ENCODE data around the gene AOPEP.

AOPEP gene

GRCh38 chr9:94703488-94704140 is 22.9 kb upstream of the AOPEP start:
- no peak overlapping the region for H3K27ac Mint-ChIP-seq
- H3K9me3 Mint-ChIP-seq, result no peaks in the 10 kb centered on the region
- peaks cover 30% of the 10 kb centered on the region for H3K27me3 Mint-ChIP-seq
- no peaks in the 10 kb centered on the region for H3K4me1 Mint-ChIP-seq
- no peaks in the 10 kb centered on the region for H3K36me3 Mint-ChIP-seq
- H3K4me3 Mint-ChIP-seq, result no peak overlapping the region
- ATAC-seq, result no peak

- H3K27ac Mint-ChIP-seq, result no peak overlapping the region
- H3K9me3 Mint-ChIP-seq, result no peaks in the 10 kb centered on the region
- no peaks in the 10 kb centered on the region for H3K36me3 Mint-ChIP-seq
- ATAC-seq, result no peak
- H3K4me3 Mint-ChIP-seq, result no peak overlapping the region
- H3K4me1 Mint-ChIP-seq, result no peaks in the 10 kb centered on the region
- peaks cover 14% of the 10 kb centered on the region for H3K27me3 Mint-ChIP-seq
Measured at GRCh38 chr9:94705162-94705702, 21.3 kb upstream of the AOPEP start.

GRCh38 chr9:94706922-94707321 is 19.6 kb upstream of the AOPEP start:
- H3K9me3 Mint-ChIP-seq, result no peaks in the 10 kb centered on the region
- H3K36me3 Mint-ChIP-seq, result no peaks in the 10 kb centered on the region
- H3K27me3 Mint-ChIP-seq, result peaks cover 19% of the 10 kb centered on the region
- no peak overlapping the region for H3K27ac Mint-ChIP-seq
- no peaks in the 10 kb centered on the region for H3K4me1 Mint-ChIP-seq
- H3K4me3 Mint-ChIP-seq, result no peak overlapping the region
- no peak for ATAC-seq

GRCh38 chr9:94713436-94714215 is 12.9 kb upstream of the AOPEP start:
- peaks cover 34% of the 10 kb centered on the region for H3K27me3 Mint-ChIP-seq
- no peaks in the 10 kb centered on the region for H3K36me3 Mint-ChIP-seq
- no peak overlapping the region for H3K4me3 Mint-ChIP-seq
- H3K27ac Mint-ChIP-seq, result no peak overlapping the region
- peaks cover 4% of the 10 kb centered on the region for H3K9me3 Mint-ChIP-seq
- no peaks in the 10 kb centered on the region for H3K4me1 Mint-ChIP-seq
- no peak for ATAC-seq

GRCh38 chr9:94714494-94714893 is 12.0 kb upstream of the AOPEP start:
- no peak overlapping the region for H3K27ac Mint-ChIP-seq
- no peaks in the 10 kb centered on the region for H3K4me1 Mint-ChIP-seq
- H3K4me3 Mint-ChIP-seq, result no peak overlapping the region
- peaks cover 4% of the 10 kb centered on the region for H3K9me3 Mint-ChIP-seq
- H3K27me3 Mint-ChIP-seq, result peaks cover 34% of the 10 kb centered on the region
- H3K36me3 Mint-ChIP-seq, result no peaks in the 10 kb centered on the region
- no peak for ATAC-seq

GRCh38 chr9:94717761-94718160 is 8.7 kb upstream of the AOPEP start:
- Mint-ChIP-seq H3K27ac (no peak overlapping the region), H3K27me3 (peaks cover 14% of the 10 kb centered on the region), H3K36me3 (no peaks in the 10 kb centered on the region), H3K4me3 (no peak overlapping the region), H3K4me1 (no peaks in the 10 kb centered on the region), H3K9me3 (peaks cover 9% of the 10 kb centered on the region)
- ATAC-seq, result no peak

GRCh38 chr9:94718936-94719335 is 7.6 kb upstream of the AOPEP start:
- no peak overlapping the region for H3K4me3 Mint-ChIP-seq
- H3K27ac Mint-ChIP-seq, result no peak overlapping the region
- ATAC-seq, result no peak
- no peaks in the 10 kb centered on the region for H3K36me3 Mint-ChIP-seq
- H3K9me3 Mint-ChIP-seq, result peaks cover 9% of the 10 kb centered on the region
- peaks cover 9% of the 10 kb centered on the region for H3K27me3 Mint-ChIP-seq
- no peaks in the 10 kb centered on the region for H3K4me1 Mint-ChIP-seq

GRCh38 chr9:94719878-94720277 is 6.6 kb upstream of the AOPEP start:
- Mint-ChIP-seq H3K36me3 (no peaks in the 10 kb centered on the region), H3K9me3 (peaks cover 9% of the 10 kb centered on the region), H3K4me1 (no peaks in the 10 kb centered on the region), H3K27ac (no peak overlapping the region), H3K27me3 (peaks cover 9% of the 10 kb centered on the region), H3K4me3 (no peak overlapping the region)
- ATAC-seq, result no peak

- Mint-ChIP-seq H3K27me3 (peaks cover 5% of the 10 kb centered on the region), H3K4me1 (no peaks in the 10 kb centered on the region), H3K4me3 (no peak overlapping the region), H3K36me3 (no peaks in the 10 kb centered on the region), H3K9me3 (peaks cover 9% of the 10 kb centered on the region), H3K27ac (no peak overlapping the region)
- ATAC-seq, result no peak
Measured at GRCh38 chr9:94720846-94721549, 5.5 kb upstream of the AOPEP start.

GRCh38 chr9:94721754-94722153 is 4.7 kb upstream of the AOPEP start:
- Mint-ChIP-seq H3K36me3 (no peaks in the 10 kb centered on the region), H3K9me3 (peaks cover 9% of the 10 kb centered on the region), H3K4me3 (no peak overlapping the region), H3K27me3 (no peaks in the 10 kb centered on the region), H3K4me1 (peaks cover under 1% of the 10 kb centered on the region), H3K27ac (no peak overlapping the region)
- ATAC-seq, result no peak

GRCh38 chr9:94725293-94725692 is 1.2 kb upstream of the AOPEP start:
- no peak overlapping the region for H3K27ac Mint-ChIP-seq
- H3K36me3 Mint-ChIP-seq, result no peaks in the 10 kb centered on the region
- ATAC-seq, result no peak
- peaks cover 15% of the 10 kb centered on the region for H3K4me1 Mint-ChIP-seq
- no peaks in the 10 kb centered on the region for H3K27me3 Mint-ChIP-seq
- H3K9me3 Mint-ChIP-seq, result peaks cover 4% of the 10 kb centered on the region
- no peak overlapping the region for H3K4me3 Mint-ChIP-seq

- Mint-ChIP-seq H3K27me3 (no peaks in the 10 kb centered on the region), H3K4me1 (peaks cover 15% of the 10 kb centered on the region), H3K27ac (no peak overlapping the region), H3K36me3 (no peaks in the 10 kb centered on the region), H3K4me3 (no peak overlapping the region), H3K9me3 (no peaks in the 10 kb centered on the region)
- no peak for ATAC-seq
Measured at GRCh38 chr9:94728719-94729118, 2.2 kb downstream of the AOPEP start.

GRCh38 chr9:94729199-94729598 is 2.7 kb downstream of the AOPEP start:
- peaks cover 15% of the 10 kb centered on the region for H3K4me1 Mint-ChIP-seq
- no peaks in the 10 kb centered on the region for H3K9me3 Mint-ChIP-seq
- H3K27me3 Mint-ChIP-seq, result no peaks in the 10 kb centered on the region
- no peak overlapping the region for H3K27ac Mint-ChIP-seq
- no peaks in the 10 kb centered on the region for H3K36me3 Mint-ChIP-seq
- ATAC-seq, result no peak
- no peak overlapping the region for H3K4me3 Mint-ChIP-seq

- Mint-ChIP-seq H3K27me3 (no peaks in the 10 kb centered on the region), H3K4me1 (no peaks in the 10 kb centered on the region), H3K4me3 (no peak overlapping the region), H3K9me3 (peaks cover 3% of the 10 kb centered on the region), H3K36me3 (peaks cover 13% of the 10 kb centered on the region), H3K27ac (no peak overlapping the region)
- ATAC-seq, result no peak
Measured at GRCh38 chr9:94734054-94734754, 7.7 kb downstream of the AOPEP start.

- H3K27ac Mint-ChIP-seq, result no peak overlapping the region
- H3K36me3 Mint-ChIP-seq, result peaks cover 20% of the 10 kb centered on the region
- ATAC-seq, result no peak
- no peaks in the 10 kb centered on the region for H3K27me3 Mint-ChIP-seq
- peaks cover 3% of the 10 kb centered on the region for H3K9me3 Mint-ChIP-seq
- peaks cover 6% of the 10 kb centered on the region for H3K4me1 Mint-ChIP-seq
- H3K4me3 Mint-ChIP-seq, result no peak overlapping the region
Measured at GRCh38 chr9:94736759-94737158, 10.3 kb downstream of the AOPEP start.
